CD4-positive, alpha-beta T cell treated with Interleukin-6 at 100 ng/mL for 8 hours (primary cell): ENCODE results near the gene NUTM2F.
"Not testable (repeated sequence)": the region's sequence is repeated elsewhere in the genome, so short reads cannot be mapped to it uniquely, and the experiment has no call there.

Experiments used
- DNase-seq: peaks from one replicate; pipeline ENCODE4 v3.0.0-alpha.2; 2020; ENCODE audit warnings: mixed read lengths, low spot score

The NUTM2F gene, protein sequence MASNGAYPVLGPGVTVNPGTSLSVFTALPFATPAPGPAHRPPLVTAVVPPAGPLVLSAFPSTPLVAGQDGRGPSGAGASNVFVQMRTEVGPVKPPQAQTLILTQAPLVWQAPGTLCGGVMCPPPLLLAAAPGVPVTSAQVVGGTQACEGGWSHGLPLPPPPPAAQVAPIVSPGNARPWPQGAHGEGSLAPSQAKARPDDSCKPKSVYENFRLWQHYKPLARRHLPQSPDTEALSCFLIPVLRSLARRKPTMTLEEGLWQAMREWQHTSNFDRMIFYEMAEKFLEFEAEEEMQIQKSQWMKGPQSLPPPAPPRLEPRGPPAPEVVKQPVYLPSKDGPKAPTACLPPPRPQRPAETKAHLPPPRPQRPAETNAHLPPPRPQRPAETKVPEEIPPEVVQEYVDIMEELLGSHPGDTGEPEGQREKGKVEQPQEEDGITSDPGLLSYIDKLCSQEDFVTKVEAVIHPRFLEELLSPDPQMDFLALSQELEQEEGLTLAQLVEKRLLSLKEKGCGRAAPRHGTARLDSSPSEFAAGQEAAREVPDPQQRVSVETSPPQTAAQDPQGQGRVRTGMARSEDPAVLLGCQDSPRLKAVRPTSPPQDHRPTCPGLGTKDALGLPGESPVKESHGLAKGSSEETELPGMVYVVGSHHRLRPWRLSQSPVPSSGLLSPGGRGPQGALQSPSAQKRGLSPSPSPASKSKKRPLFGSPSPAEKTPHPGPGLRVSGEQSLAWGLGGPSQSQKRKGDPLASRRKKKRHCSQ

DNA sequence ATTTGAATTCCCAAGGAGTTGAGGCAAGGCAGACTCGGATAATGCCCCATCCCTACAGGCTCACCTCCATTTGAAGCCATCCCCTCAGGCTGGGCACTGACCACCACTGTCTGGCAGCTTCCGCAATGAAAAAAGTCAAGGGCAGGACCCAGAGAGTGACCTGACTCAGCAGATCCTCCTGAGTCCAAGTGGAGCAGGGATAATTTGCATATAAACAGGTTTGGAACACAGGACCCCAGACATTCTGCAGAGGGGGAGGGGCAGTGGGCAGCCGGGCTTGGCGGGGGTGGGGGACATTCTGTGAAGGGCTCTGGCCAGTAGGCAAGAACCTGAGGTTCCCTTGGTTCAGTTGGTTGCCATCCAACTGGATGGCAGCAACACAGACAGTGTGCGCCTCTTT is at the start of gene NUTM2F:
Gene NUTM2F, minus strand, starts transcription at position 101 of the 400 bp plus-strand sequence. Its CDS starts 21 bp downstream, at position 80.
- DNase-seq: not testable (repeated sequence)

DNA sequence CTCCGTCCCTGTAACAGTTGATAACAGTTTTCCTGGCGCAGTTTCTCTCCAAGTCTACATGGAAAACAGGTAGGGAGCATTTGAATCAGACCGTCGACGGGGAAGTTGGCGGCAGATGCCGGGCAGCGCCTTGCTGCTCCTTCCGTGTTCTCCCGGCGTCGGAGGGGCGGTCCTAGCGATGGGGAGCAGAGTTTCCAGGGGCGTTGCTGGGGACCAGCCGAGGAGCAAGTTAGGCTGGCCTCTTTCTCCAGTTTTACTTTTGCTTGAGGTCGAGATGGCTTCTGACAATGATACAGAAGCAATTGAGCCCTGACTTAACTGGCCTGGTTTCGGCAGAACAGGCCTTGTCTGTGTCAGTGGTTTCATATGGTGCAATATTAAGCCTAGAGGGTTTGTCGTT is 46.8 kb upstream of the NUTM2F start:
- not testable (repeated sequence) for DNase-seq

DNA sequence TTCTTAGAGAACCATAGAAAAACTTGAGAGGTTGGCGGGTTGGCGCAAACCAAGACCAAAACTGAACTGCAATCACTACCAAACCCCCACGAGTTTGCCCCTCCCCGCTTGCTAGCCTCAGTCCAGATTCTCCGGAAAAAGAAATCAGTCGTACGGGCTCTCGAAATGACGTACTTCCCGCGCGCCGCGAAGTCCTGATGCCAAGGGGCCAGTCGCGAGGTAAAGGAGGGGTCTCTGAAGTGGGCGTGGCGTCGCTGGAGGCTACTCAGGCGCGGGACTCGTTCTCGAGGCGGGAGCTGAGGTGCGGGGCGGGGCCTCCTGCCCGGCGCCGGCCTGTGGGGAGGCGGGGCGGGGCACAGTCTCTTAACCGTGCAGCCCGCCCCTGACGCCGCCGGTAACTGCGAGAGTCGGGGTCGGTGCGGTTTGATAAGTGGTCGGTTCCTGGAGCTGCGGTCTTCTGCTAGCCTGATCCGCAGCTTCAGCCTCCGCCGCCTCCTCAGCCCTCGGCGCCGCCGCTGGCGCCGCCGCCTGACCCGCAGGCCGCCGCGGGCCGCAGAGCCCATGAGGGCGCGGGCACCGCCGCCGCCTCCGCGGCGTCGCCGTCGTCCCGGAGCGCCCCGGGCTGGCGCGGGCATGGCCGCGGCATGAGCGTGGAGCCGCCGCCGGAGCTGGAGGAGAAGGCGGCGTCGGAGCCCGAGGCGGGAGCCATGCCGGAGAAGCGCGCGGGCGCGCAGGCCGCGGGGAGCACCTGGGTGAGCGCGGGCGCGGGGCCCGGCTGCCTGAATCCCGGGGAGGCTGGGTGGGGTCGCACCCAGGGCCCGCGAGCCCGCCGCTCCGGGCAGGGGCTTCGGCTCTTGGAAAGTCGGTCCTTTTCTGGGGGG is 46.0 kb upstream of the NUTM2F start:
- peak; percentile 87 for DNase-seq

DNA sequence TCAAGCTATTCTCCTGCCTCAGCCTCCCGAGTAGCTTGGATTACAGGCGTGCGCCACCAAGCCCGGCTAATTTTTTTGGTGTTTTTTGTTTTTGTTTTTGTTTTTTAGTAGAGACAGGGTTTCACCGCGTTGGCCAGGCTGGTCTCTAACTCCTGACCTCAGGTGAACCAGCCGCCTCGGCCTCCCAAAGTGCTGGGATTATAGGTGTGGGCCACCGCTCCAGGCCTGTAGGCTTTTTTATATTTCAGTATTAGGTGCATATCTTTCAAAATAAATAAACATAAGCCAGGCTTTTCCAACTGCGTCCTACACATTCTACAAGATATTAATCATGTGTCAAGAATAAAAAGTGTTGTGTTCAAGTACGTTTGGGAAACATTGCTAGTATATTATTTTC is 45.3 kb upstream of the NUTM2F start:
- DNase-seq: not testable (repeated sequence)

DNA sequence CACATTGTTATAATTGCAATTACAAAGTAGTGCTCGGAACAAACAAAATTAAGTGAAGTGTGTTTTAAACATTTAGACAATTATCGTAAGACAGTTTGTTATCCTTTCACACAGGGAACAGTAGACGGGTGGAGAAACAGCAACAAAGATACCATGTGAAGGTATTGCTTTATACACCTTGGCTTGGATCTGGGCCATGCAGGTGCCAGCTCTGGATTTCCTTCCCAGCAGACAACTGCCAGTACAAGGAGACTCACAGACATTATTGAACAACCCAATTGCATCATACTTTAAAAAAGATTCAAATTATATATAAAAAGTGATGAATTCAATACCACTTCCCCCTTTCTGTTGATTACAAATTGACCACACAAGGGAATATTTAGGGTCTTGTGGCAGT is 41.8 kb upstream of the NUTM2F start:
- not testable (repeated sequence) for DNase-seq

DNA sequence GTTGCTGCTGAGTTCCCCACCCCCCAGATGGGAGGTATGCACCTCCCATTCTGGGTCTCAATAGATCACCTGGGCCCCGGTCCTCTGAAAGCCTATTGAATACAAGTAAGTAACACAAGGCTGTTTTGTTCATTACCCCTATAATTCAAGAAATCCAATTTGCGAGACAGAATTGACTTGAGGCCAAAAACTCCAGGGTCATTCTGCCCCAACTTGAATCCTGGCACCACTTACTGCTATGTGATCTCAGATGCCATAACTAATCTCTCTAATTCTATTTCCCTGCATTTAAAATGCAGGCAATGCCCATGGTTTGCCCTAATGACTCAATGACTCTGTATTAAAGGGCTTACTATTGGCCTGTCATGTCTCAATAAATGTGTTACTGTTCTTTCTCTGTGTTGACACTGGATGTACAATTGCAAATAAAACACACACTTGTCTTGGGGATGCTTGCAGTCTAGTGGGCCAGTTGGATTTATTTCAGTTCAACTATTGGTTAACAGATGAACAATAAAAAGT is 35.7 kb upstream of the NUTM2F start:
- not testable (repeated sequence) for DNase-seq

DNA sequence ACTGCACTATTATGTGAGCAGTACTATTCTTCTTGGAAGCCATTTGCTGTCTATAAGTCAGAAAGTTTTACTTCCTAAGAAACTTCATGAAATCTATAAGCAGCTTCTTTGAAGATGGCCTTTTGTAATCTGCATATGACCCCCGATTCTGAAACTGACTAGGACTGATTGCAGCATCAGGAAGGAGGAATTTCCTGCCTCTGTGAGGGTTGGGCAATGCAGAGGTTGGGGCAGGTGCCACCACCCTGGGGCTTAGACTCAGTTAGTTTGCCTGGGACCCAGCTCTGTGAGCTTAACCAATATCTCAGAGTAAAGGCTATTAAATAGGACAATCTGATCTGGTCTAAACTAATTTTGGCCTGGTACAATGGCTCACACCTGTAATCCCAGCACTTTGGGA is 28.7 kb upstream of the NUTM2F start:
- not testable (repeated sequence) for DNase-seq

DNA sequence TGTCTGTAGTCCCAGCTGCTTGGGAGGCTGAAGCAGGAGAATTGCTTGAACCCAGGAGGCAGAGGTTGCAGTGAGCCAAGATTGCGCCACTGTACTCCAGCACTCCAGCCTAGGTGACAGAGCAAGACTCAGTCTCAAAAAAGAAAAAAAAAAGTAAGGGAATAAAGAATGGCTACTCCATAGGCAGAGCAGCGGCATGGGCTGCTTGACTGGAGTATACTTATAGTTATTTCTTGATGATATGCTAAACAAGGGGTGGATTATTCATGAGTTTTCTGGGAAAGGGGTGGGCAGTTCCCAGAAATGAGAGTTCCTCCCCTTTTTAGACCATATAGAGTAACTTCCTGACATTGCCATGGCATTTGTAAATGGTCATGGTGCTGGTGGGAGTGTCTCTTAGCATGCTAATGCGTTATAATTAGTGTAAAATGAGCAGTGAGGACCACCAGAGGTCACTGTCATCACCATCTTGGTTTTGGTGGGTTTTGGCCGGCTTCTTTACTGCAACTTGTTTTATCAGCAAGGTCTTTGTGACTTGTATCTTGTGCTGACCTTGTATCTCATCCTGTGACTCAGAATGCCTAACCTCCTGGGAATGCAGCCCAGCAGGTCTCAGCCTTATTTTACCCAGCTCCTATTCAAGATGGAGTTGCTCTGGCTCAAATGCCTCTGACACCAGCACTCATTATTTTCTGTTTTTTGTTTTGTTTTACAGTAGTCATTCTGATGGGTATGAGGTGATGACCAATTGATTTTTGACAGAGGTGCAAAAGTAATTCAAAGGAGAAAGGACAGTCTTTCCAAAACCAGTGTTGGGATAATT is 23.7 kb upstream of the NUTM2F start:
- DNase-seq: not testable (repeated sequence)

DNA sequence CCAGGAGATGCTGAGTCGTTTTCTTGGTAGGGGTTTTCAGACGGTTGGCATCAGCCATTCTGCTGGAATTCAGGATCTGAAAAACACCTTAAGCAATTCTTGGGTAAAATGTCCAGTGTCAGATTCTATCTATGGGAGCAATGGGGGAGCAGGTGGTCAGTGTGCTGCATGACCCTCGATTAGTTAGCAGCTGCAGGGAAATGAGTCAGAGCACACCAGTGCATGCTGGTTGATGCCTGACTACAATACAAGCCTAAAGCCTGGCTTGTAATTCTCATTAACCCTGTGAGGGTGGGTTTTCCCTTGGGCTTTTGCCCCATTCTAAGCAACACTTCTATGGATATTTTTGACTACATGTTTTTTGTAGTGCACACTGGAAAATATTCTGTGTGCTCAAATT is 20.3 kb upstream of the NUTM2F start:
- DNase-seq: not testable (repeated sequence)

DNA sequence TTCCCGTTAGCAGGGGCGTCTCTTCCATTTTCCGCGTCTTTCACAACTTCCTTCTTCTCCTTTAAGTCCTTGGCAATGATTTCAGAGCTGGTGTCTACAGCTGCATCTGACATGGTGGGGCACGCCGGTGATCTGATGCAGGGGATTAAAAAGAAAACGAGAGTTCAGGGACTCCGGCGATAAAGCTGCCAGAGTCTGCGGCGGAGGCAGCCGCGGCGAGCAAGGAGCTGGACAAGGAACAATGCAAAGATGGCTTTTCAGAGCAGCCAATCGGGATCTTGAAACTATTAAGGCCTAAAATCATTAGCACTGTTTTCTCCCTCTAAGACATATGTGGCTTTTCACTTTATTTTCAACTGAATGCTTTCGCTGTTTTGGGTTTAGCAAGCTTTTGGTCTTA is 19.0 kb upstream of the NUTM2F start:
- not testable (repeated sequence) for DNase-seq

DNA sequence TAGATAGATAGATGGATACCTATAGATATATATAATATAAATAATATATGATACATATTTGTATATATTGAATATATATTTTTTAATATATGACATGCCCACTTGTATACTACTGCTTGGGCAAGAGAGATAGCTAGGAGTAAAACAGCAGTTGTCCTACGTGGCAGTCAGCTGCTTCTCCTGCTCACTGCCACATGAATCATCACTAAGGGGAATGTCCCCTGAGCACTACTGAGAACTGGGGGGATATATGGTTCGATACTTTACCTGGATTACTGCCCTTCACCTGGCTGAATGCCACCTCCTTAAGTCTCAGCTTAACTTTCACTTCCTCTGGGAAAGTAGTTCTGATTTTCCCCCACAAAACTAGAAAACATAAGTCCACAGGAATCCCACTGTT is 13.3 kb upstream of the NUTM2F start:
- not testable (repeated sequence) for DNase-seq

DNA sequence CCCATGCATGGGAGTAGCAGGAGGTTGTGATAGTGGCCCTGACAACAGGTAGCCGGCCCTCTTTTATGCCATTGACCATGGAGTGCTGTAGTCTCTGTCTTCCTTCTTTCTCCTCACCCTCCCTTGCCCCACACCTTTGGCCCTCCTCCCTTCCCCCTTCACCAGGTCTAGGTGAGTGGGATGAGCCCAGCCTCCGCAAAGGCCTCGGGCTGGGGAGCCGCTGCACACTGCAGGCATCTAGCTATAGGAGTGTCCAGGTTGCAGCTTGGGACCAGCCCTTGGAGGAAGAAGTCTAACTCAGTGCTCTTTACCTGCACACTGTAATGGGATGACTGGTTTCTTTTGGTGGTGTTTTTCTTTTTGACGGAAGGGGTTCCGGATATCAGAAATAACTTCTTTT is 12.3 kb upstream of the NUTM2F start:
- not testable (repeated sequence) for DNase-seq

DNA sequence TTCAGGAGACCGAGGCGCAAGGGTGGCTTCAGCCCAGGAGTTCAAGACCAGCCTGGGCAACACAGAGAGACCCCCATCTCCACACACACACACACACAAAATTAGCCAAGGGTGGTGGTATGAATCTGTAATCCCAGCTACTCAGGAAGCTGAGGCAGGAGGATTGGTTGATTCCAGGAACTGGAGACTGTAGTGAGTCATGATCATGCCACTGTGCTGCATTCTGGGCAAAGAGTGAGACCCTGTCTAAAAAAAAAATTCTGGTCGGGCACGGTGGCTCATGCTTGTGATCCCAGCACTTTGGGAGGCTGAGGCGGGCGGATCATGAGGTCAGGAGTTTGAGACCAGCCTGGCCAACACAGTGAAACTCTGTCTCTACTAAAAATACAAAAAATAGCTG is 11.2 kb upstream of the NUTM2F start:
- DNase-seq: not testable (repeated sequence)

DNA sequence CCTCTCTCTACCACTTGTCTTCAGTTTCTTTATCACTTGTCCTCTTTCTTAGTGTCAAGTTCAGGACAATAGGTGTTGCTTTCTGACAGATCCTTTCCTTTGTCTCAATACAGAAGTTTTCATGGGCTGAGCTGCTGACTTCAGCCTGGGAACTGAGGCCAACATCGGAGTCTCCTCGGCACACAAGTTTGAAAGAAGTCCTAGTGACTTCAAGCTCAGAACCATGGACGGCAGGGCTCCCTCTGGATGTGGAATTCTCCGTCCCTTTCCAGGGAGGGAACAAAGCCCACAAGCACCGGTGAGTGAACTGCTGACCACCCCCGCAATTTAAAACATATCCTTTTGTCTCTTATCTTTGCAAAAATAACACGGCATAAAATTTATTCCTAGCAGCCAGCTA is 10.3 kb upstream of the NUTM2F start:
- DNase-seq: not testable (repeated sequence)

DNA sequence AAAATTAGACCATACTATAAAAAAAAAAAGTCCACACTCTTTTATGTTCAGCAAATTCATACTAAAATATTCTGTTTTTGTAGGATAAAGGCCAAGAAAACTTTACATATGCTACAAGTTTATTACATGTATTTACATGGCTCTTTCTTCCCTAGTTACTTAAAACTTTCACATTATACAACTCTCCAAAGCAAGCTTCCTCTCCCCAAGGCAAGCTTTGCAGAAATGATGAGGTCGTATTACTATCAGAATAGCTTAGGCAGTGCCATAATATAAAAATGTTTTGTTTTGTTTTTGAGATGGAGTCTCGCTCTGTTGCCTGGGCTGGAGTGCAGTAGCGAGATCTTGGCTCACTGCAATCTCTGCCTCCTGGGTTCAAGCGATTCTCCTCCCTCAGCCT is 8.0 kb upstream of the NUTM2F start:
- DNase-seq: not testable (repeated sequence)

DNA sequence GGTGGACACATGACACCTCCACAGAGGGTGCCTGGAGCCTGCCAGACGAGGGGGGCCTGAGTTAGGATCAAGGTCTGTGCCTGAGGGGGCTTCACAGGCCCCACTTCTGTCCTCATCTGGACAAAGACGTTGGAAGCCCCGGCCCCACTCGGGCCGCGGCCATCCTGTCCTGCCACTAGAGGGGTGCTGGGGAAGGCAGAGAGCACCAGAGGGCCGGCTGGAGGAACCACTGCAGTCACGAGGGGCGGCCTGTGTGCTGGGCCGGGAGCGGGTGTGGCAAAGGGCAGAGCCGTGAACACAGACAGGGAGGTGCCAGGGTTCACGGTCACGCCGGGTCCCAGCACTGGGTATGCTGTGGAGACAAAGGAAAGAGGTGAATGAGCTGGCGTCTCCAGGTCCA is 2.9 kb downstream of the NUTM2F start:
- DNase-seq: not testable (repeated sequence)

DNA sequence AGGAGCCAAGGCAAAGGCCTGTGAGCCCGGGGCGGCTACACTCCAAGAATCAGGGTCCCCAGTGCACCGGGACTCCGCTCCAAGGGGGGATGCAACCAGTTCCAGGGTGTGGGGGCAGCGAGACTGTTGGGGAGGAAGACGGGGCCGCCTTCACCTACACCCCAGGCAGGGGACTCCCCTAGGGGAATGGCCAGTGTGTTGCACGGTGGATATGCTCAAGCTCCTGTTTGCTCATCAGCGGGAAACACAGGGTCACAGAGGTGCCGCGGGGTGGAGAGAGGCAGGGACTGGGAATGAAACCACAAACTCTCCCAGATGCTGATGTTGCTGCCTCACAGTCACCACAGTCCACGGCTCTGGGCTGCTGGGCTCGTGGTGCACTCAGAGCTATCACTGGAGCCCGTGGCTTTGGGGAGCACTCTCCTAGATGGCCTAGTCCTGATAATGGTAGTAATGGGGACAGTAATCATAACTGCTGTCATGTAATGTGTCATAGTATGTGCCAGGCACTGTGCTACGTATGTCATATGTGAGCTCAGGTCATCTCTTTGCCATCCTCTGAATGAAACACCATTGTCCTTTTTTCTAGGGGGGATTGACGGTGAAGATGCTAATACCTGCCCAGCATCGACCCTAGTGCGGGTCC is 5.2 kb downstream of the NUTM2F start:
- not testable (repeated sequence) for DNase-seq

DNA sequence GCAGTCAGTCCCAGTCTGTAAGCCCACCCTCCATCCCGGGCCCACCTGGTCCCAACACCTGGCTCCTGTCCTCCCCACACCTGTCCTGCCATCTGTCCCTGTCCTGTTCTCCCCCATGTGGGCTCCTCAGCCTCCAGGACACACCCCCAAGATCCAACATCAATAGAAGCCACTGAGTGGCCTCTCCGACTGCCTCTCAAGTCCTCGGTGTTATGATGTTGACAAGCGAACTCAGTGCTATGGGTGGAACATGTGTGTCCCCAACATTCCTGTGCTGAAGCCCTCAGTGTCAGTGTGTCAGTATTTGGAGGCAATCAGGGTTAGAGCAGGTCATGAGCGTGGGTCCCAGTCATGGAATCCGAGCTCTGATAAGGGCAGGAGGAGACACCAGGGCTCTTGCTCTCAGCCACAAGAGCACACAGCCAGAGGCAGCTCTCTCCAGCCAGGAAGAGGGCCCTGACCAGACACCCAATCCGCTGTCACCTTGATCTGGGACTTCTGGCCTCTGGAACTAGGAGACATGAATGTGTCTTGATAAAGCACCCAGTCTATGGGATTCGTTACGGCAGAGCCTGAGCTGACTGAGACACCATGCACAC is 6.0 kb downstream of the NUTM2F start:
- not testable (repeated sequence) for DNase-seq

DNA sequence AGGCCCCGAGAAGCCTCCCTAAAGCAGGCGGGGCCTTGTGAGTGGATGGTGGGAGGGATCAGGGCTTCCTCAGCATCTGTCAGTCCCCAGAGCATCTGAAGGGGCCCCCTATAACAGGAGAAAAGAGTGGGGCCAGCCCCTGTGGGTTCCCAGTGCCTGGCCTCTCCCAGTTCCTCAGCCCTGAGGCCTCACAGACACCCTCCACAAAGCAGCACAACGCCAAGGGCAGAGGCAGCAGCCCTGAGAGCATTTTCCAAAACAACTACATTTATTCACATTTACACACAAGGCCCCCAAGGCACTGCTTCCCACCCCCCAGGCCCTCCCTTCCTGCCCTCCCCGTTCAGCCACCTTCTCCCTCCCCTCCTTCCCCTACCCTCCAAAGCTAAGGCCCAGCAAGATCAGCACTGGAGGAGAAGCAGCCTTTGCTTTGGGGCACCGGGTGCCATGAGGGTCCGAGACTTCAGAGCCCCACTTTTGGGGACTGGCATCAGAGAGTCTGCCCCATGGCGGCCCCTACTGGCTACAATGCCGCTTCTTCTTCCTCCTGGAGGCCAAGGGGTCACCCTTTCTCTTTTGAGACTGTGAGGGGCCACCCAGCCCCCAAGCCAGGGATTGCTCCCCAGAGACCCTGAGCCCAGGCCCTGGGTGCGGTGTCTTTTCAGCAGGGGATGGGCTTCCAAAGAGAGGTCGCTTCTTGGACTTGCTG is 10.3 kb downstream of the NUTM2F start:
- DNase-seq: not testable (repeated sequence)
